ENCODE measurements around the gene PWWP2B. TPM values are rescaled to one million over a fixed set of nuclear protein-coding genes. Genes with fewer than 3 reads are reported as not detected.

PWWP2B gene
- total and polyA plus RNA-seq, 2 experiments from 2014 or later: 0.66 to 5.8 TPM

GRCh38 chr10:132422903-132423825 lies 26.2 kb downstream of the PWWP2B start:
- Histone ChIP-seq H3K4me1 (ENCODE audit: insufficient read depth) (peaks cover 8% of the 10 kb centered on the region), H4K20me1 (ENCODE audit: insufficient read depth) (no peaks in the 10 kb centered on the region), H3K4me3 (no peak overlapping the region), H3K4me2 (ENCODE audit: unreplicated experiment) (no peak overlapping the region), H3F3A (ENCODE audit: insufficient read depth) (no peaks in the 10 kb centered on the region), H2AFZ (no peak overlapping the region), H3K79me2 (ENCODE audit: insufficient read depth) (no peaks in the 10 kb centered on the region), H3K27ac (no peak overlapping the region), H3K36me3 (ENCODE audit: low read depth) (no peaks in the 10 kb centered on the region), H3K9me3 (ENCODE audit: low read depth) (no peaks in the 10 kb centered on the region), H3K9me2 (ENCODE audit: insufficient read depth) (no peaks in the 10 kb centered on the region; the same call in 1 of the 2 replicates), H3K27me3 (replicated peaks; ENCODE audit: insufficient read depth) (no peaks in the 10 kb centered on the region), H3K9ac (no peak overlapping the region)
- WGBS, 2 experiments (ENCODE audit: low coverage in 1 of 2, low lambda C conversion rate in 2 of 2, missing lambda C conversion rate in 2 of 2): 80 to 81% methylated on average over 26 of the region's 26 CpGs
- in situ Hi-C loops (cut with MboI): no loop called here
- TF ChIP-seq EZH2 (IDR thresholded peaks at IDR 0.05; ENCODE audit: insufficient read depth, poor library complexity, severe bottlenecking) (no peak), EZH2phosphoT487 (IDR thresholded peaks at IDR 0.05; ENCODE audit: insufficient read depth, low read depth) (no peak)
- DNase-seq: no peak

DNA sequence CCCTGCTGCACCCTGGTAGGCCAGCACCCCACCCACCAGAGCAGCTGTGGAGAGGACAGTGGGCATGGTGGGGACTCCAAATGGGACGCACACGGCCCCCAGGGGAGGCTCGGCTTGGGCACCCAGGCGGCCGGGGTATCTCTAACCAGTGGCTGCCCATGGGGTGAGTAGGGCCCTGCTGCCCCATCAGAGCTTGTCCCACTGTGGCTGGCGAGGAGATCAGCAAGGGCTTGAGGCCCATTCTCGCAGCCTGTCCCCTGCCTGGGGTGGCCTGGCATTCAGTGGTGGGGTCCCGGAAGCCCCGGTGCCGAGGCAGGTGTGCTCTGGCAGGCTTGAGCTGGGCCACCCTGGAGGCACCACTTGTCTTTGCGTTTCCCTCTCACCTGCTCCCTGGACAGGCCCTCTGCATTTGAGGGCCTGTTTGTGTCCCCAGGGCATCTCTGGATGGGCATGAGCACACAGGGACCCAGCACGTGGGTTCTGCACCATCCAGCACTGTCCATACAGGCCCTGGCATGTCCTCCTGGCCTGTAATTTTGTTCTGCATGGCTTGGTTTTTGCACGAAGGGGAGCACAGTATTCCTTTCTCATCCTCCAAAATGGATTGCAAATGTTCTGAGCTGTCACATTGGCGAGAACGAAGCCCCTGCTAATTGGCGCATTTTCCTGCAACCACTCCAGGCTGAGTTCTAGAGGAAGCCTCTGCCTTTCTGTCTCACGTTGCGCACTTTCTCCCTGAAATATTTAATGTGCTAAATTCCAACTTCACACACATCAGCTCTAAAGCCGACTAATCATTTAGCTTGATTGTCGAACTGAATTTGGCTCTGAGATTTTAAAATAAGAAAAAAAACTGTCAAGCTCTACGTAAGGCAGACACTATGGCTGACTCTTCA lies 27.2 kb downstream of the PWWP2B start:
- Histone ChIP-seq H3K36me3 (ENCODE audit: low read depth) (no peaks in the 10 kb centered on the region), H3F3A (ENCODE audit: insufficient read depth) (no peaks in the 10 kb centered on the region), H3K9ac (no peak overlapping the region), H3K27me3 (replicated peaks; ENCODE audit: insufficient read depth) (no peaks in the 10 kb centered on the region), H3K9me3 (ENCODE audit: low read depth) (no peaks in the 10 kb centered on the region), H3K4me3 (no peak overlapping the region), H2AFZ (no peak overlapping the region), H3K79me2 (ENCODE audit: insufficient read depth) (no peaks in the 10 kb centered on the region), H4K20me1 (ENCODE audit: insufficient read depth) (no peaks in the 10 kb centered on the region), H3K4me1 (ENCODE audit: insufficient read depth) (peaks cover 8% of the 10 kb centered on the region), H3K27ac (no peak overlapping the region), H3K9me2 (ENCODE audit: insufficient read depth) (no peaks in the 10 kb centered on the region; the same call in 1 of the 2 replicates), H3K4me2 (ENCODE audit: unreplicated experiment) (no peak overlapping the region)
- DNase-seq: no peak
- in situ Hi-C loops (cut with MboI): no loop called here
- no peak for TF ChIP-seq EZH2 (IDR thresholded peaks at IDR 0.05; ENCODE audit: insufficient read depth, poor library complexity, severe bottlenecking)
- no peak for TF ChIP-seq EZH2phosphoT487 (IDR thresholded peaks at IDR 0.05; ENCODE audit: insufficient read depth, low read depth)
- 65 to 69% methylated on average over 18 to 21 of the region's 21 CpGs for WGBS, 2 experiments (ENCODE audit: low coverage in 1 of 2, low lambda C conversion rate in 2 of 2, missing lambda C conversion rate in 2 of 2)

DNA sequence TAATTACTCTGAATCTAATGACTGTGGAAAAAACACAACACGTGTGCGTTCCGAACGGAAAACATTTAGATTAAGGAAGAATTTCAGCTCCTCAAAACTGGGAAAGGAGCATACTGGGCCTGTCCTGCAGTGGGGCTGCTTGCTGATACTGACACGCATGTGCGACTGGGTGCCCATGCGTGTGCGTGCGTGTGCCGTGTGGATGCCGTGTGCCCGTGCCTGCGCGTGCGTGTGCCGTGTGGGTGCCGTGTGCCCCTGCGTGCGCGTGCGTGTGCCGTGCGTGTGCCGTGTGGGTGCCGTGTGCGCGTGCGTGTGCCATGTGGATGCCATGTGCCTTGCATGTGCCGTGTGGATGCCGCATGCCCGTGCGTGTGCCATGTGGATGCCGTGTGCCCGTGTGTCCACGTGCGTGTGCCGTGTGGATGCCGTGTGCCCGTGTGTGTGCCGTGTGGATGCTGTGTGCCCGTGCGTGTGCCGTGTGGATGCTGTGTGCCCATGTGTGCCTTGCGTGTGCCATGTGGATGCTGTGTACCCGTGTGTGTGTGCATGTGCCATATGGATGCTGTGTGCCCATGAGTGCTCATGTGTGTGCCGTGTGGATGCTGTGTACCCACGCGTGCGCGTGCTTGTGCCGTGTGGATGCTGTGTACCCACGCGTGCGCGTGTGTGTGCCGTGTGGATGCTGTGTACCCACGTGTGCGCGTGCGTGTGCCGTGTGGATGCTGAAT lies 28.2 kb downstream of the PWWP2B start:
- peaks cover 8% of the 10 kb centered on the region for H3K4me1 ChIP-seq (ENCODE audit: insufficient read depth)
- H4K20me1 ChIP-seq (ENCODE audit: insufficient read depth): no peaks in the 10 kb centered on the region
- no peak overlapping the region for H2AFZ ChIP-seq
- H3F3A ChIP-seq (ENCODE audit: insufficient read depth): no peaks in the 10 kb centered on the region
- H3K27me3 ChIP-seq (replicated peaks; ENCODE audit: insufficient read depth): no peaks in the 10 kb centered on the region
- no peaks in the 10 kb centered on the region for H3K36me3 ChIP-seq (ENCODE audit: low read depth)
- no peaks in the 10 kb centered on the region for H3K9me3 ChIP-seq (ENCODE audit: low read depth)
- no peak overlapping the region for H3K4me3 ChIP-seq
- 85 to 92% methylated on average over 39 to 61 of the region's 61 CpGs for WGBS, 2 experiments (ENCODE audit: low coverage in 1 of 2, low lambda C conversion rate in 2 of 2, missing lambda C conversion rate in 2 of 2)
- no peaks in the 10 kb centered on the region; the same call in 1 of the 2 replicates for H3K9me2 ChIP-seq (ENCODE audit: insufficient read depth)
- no peak overlapping the region for H3K4me2 ChIP-seq (ENCODE audit: unreplicated experiment)
- H3K9ac ChIP-seq: no peak overlapping the region
- no peak overlapping the region for H3K27ac ChIP-seq
- in situ Hi-C loops (cut with MboI): no loop called here
- H3K79me2 ChIP-seq (ENCODE audit: insufficient read depth): no peaks in the 10 kb centered on the region
- no peak for TF ChIP-seq EZH2 (IDR thresholded peaks at IDR 0.05; ENCODE audit: insufficient read depth, poor library complexity, severe bottlenecking)
- TF ChIP-seq EZH2phosphoT487 (IDR thresholded peaks at IDR 0.05; ENCODE audit: insufficient read depth, low read depth): no peak
- DNase-seq: no peak

DNA sequence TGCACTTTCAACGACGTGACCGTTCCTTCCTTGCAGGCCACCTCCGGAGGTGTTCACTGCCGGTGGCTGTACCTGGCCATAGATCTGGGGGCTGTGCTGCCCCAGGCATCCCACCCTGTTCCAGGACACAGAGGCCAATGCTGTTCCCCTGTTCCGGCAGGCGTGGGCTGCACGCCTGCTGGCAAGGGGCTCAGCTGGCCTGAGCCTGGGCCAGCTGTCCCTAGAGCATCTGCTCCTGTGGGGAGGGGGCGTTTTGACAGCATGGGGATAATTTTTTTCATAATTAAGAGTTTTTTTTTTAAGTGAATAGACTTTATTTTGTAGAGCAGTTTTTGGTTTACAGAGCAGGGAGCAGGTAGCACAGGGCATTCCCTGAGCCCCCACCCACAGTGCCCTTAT lies 28.8 kb downstream of the PWWP2B start:
- H4K20me1 ChIP-seq (ENCODE audit: insufficient read depth): no peaks in the 10 kb centered on the region
- H3K4me1 ChIP-seq (ENCODE audit: insufficient read depth): peaks cover 8% of the 10 kb centered on the region
- no peaks in the 10 kb centered on the region for H3K27me3 ChIP-seq (replicated peaks; ENCODE audit: insufficient read depth)
- TF ChIP-seq EZH2phosphoT487 (IDR thresholded peaks at IDR 0.05; ENCODE audit: insufficient read depth, low read depth) (no peak), EZH2 (IDR thresholded peaks at IDR 0.05; ENCODE audit: insufficient read depth, poor library complexity, severe bottlenecking) (no peak)
- no peak overlapping the region for H3K27ac ChIP-seq
- H3F3A ChIP-seq (ENCODE audit: insufficient read depth): no peaks in the 10 kb centered on the region
- 87 to 91% methylated on average over 9 of the region's 9 CpGs for WGBS, 2 experiments (ENCODE audit: low coverage in 1 of 2, low lambda C conversion rate in 2 of 2, missing lambda C conversion rate in 2 of 2)
- H3K9me3 ChIP-seq (ENCODE audit: low read depth): no peaks in the 10 kb centered on the region
- no peak overlapping the region for H3K4me3 ChIP-seq
- no peaks in the 10 kb centered on the region; the same call in 1 of the 2 replicates for H3K9me2 ChIP-seq (ENCODE audit: insufficient read depth)
- no peak overlapping the region for H2AFZ ChIP-seq
- H3K4me2 ChIP-seq (ENCODE audit: unreplicated experiment): no peak overlapping the region
- in situ Hi-C loops (cut with MboI): no loop called here
- H3K79me2 ChIP-seq (ENCODE audit: insufficient read depth): no peaks in the 10 kb centered on the region
- DNase-seq: no peak
- H3K36me3 ChIP-seq (ENCODE audit: low read depth): no peaks in the 10 kb centered on the region
- H3K9ac ChIP-seq: no peak overlapping the region
